Mesendoderm (in vitro differentiated cells): ENCODE measurements around the gene MMP14.
A peak's percentile ranks its signal among the peaks of the same experiment; 100 is the strongest.
"Not testable (repeated sequence)": the region's sequence is repeated elsewhere in the genome, so short reads cannot be mapped to it uniquely, and the experiment has no call there.

Experiments
- DNase-seq: peaks from one replicate; pipeline ENCODE4 v3.0.0; 2013
- H2AK5ac ChIP-seq: 2 replicates; pipeline ENCODE4 v1.6.1; 2013; ENCODE audit warnings: low read length, inconsistent platforms
- H2BK120ac ChIP-seq: 2 replicates; pipeline ENCODE4 v1.6.1; 2013; ENCODE audit warnings: low read depth, mild to moderate bottlenecking, low read length, moderate library complexity, mixed read lengths
- H2BK15ac ChIP-seq: replicated peaks from 2 replicates; pipeline ENCODE4 v1.6.1; 2013; ENCODE audit warnings: low read depth, mild to moderate bottlenecking, moderate library complexity
- H2BK5ac ChIP-seq: 2 replicates; pipeline ENCODE4 v1.6.1; 2013; ENCODE audit warnings: low read length, inconsistent platforms
- H3K18ac ChIP-seq: 2 replicates; pipeline ENCODE4 v1.6.1; 2013; ENCODE audit warnings: mild to moderate bottlenecking, low read length, mixed read lengths
- H3K23ac ChIP-seq: one replicate; pipeline ENCODE4 v1.6.1; 2013; ENCODE audit warnings: low read length
- H3K27ac ChIP-seq: 2 replicates; pipeline ENCODE4 v1.5.1; 2013; ENCODE audit warnings: low read depth, mild to moderate bottlenecking, inconsistent platforms, low read length, moderate library complexity
- H3K27me3 ChIP-seq: 2 replicates; pipeline ENCODE4 v1.6.1; 2013; ENCODE audit warnings: low read length, control low read depth, mild to moderate bottlenecking, inconsistent platforms; ENCODE audit not compliant: insufficient read depth, poor library complexity
- H3K36me3 ChIP-seq: 2 replicates; pipeline ENCODE4 v1.6.1; 2013; ENCODE audit warnings: low read length, inconsistent platforms; ENCODE audit not compliant: control insufficient read depth, insufficient read depth
- H3K4ac ChIP-seq: one replicate; pipeline ENCODE4 v1.6.1; 2013; ENCODE audit warnings: low read depth, mild to moderate bottlenecking, low read length, moderate library complexity
- H3K4me1 ChIP-seq: 2 replicates; pipeline ENCODE4 v1.6.1; 2013; ENCODE audit warnings: low read depth, low read length, inconsistent platforms; ENCODE audit not compliant: control insufficient read depth
- H3K4me2 ChIP-seq: 2 replicates; pipeline ENCODE4 v1.6.1; 2013; ENCODE audit warnings: low read length
- H3K4me3 ChIP-seq: 2 replicates; pipeline ENCODE4 v1.5.1; 2013; ENCODE audit warnings: mild to moderate bottlenecking, low read length
- H3K56ac ChIP-seq: one replicate; pipeline ENCODE4 v1.6.1; 2013; ENCODE audit warnings: low read length
- H3K79me1 ChIP-seq: 2 replicates; pipeline ENCODE4 v1.6.1; 2013; ENCODE audit warnings: low read length, inconsistent platforms
- H3K79me2 ChIP-seq: 2 replicates; pipeline ENCODE4 v1.6.1; 2013; ENCODE audit warnings: mild to moderate bottlenecking, low read length; ENCODE audit not compliant: control insufficient read depth, insufficient read depth
- H3K9ac ChIP-seq: 2 replicates; pipeline ENCODE4 v1.6.1; 2013; ENCODE audit warnings: low read length, inconsistent platforms
- H4K5ac ChIP-seq: one replicate; pipeline ENCODE4 v1.6.1; 2013; ENCODE audit warnings: low read length
- H4K8ac ChIP-seq: one replicate; pipeline ENCODE4 v1.6.1; 2013; ENCODE audit warnings: low read depth, mild to moderate bottlenecking, control low read depth, low read length, moderate library complexity
- WGBS: extraction: QIAGEN DNeasy Blood & Tissue Kit; methylation state at CpG from one replicate; pipeline ENCODE4 v1.1.7; 2013; ENCODE audit warnings: low lambda C conversion rate, missing lambda C conversion rate; ENCODE audit not compliant: insufficient coverage; ENCODE audit errors: extremely low coverage; 5-methylcytosine and 5-hydroxymethylcytosine counted together

MMP14 gene

GRCh38 chr14:22852940-22853767, 16.8 kb downstream of the MMP14 start:
- Histone ChIP-seq H3K4me1 (peaks cover 2% of the 10 kb centered on the region), H3K9ac (peak overlapping the region; percentile 62)

GRCh38 chr14:22854296-22854695, 17.9 kb downstream of the MMP14 start:
- not testable (repeated sequence) for H3K4me2 ChIP-seq, H3K23ac ChIP-seq, H3K9ac ChIP-seq, H3K56ac ChIP-seq, H2BK15ac ChIP-seq, H3K27me3 ChIP-seq, H2BK120ac ChIP-seq, H3K18ac ChIP-seq, H3K79me2 ChIP-seq, DNase-seq, H2AK5ac ChIP-seq, H3K36me3 ChIP-seq, H3K79me1 ChIP-seq, H3K27ac ChIP-seq, H4K8ac ChIP-seq, H2BK5ac ChIP-seq, H4K5ac ChIP-seq, H3K4me3 ChIP-seq, H3K4me1 ChIP-seq, H3K4ac ChIP-seq
- whole genome bisulfite sequencing: no CpG with 5 or more reads among the region's 11 CpGs

More at GRCh38 chr14:22852940-22853767, 16.8 kb downstream of the MMP14 start:
- no peak overlapping the region for H4K8ac ChIP-seq
- peak; percentile 89 for DNase-seq
- no peak overlapping the region for H2BK15ac ChIP-seq
- no peak overlapping the region for H2BK120ac ChIP-seq
- H3K56ac ChIP-seq: peak overlapping the region; percentile 77
- no peak overlapping the region for H3K27ac ChIP-seq
- H2BK5ac ChIP-seq: peak overlapping the region; percentile 8
- no peaks in the 10 kb centered on the region for H3K79me2 ChIP-seq
- no peaks in the 10 kb centered on the region for H3K27me3 ChIP-seq
- no peaks in the 10 kb centered on the region for H3K79me1 ChIP-seq
- H3K36me3 ChIP-seq: no peaks in the 10 kb centered on the region
- no peak overlapping the region for H2AK5ac ChIP-seq
- peak overlapping the region; percentile 89 for H3K4ac ChIP-seq
- no peak overlapping the region for H4K5ac ChIP-seq
- H3K18ac ChIP-seq: peak overlapping the region; percentile 35
- no peak overlapping the region for H3K4me3 ChIP-seq
- peak overlapping the region; percentile 19 for H3K4me2 ChIP-seq
- no CpG with 5 or more reads among the region's 20 CpGs for WGBS
- H3K23ac ChIP-seq: no peak overlapping the region

- no peak overlapping the region for H3K27ac ChIP-seq
Observed at GRCh38 chr14:22854963-22855724, 18.8 kb downstream of the MMP14 start.

GRCh38 chr14:22856428-22856827, 20.0 kb downstream of the MMP14 start:
- no peak overlapping the region for H2AK5ac ChIP-seq
- no peak for DNase-seq

More at GRCh38 chr14:22854963-22855724, 18.8 kb downstream of the MMP14 start:
- no peaks in the 10 kb centered on the region for H3K79me1 ChIP-seq
- H3K23ac ChIP-seq: no peak overlapping the region
- no peaks in the 10 kb centered on the region for H3K27me3 ChIP-seq
- H3K79me2 ChIP-seq: no peaks in the 10 kb centered on the region
- H2BK120ac ChIP-seq: no peak overlapping the region
- H3K9ac ChIP-seq: no peak overlapping the region
- no peaks in the 10 kb centered on the region for H3K36me3 ChIP-seq
- H3K18ac ChIP-seq: no peak overlapping the region
- H2BK5ac ChIP-seq: no peak overlapping the region
- H3K4me3 ChIP-seq: no peak overlapping the region
- H2AK5ac ChIP-seq: no peak overlapping the region
- no peaks in the 10 kb centered on the region for H3K4me1 ChIP-seq
- H3K56ac ChIP-seq: no peak overlapping the region
- DNase-seq: no peak
- H2BK15ac ChIP-seq: no peak overlapping the region
- no peak overlapping the region for H4K8ac ChIP-seq
- no peak overlapping the region for H3K4ac ChIP-seq
- no peak overlapping the region for H4K5ac ChIP-seq
- no CpG with 5 or more reads among the region's 8 CpGs for WGBS
- no peak overlapping the region for H3K4me2 ChIP-seq

GRCh38 chr14:22860377-22860776, 24.0 kb downstream of the MMP14 start:
- not testable (repeated sequence) for H3K36me3 ChIP-seq
- WGBS: no CpG with 5 or more reads among the region's 3 CpGs

More at GRCh38 chr14:22856428-22856827, 20.0 kb downstream of the MMP14 start:
- Histone ChIP-seq H3K27me3 (no peaks in the 10 kb centered on the region), H4K5ac (no peak overlapping the region), H3K36me3 (no peaks in the 10 kb centered on the region), H2BK15ac (no peak overlapping the region), H3K4me3 (no peak overlapping the region), H3K27ac (no peak overlapping the region), H3K4me1 (no peaks in the 10 kb centered on the region), H3K79me1 (no peaks in the 10 kb centered on the region), H4K8ac (no peak overlapping the region), H3K4ac (no peak overlapping the region), H3K18ac (no peak overlapping the region), H3K79me2 (no peaks in the 10 kb centered on the region), H3K4me2 (no peak overlapping the region), H3K9ac (no peak overlapping the region), H3K56ac (no peak overlapping the region), H2BK5ac (no peak overlapping the region), H3K23ac (no peak overlapping the region), H2BK120ac (no peak overlapping the region)
- no CpG with 5 or more reads among the region's 5 CpGs for WGBS

More at GRCh38 chr14:22860377-22860776, 24.0 kb downstream of the MMP14 start:
- not testable (repeated sequence) for H3K79me1 ChIP-seq, H4K8ac ChIP-seq, H2AK5ac ChIP-seq, DNase-seq, H3K27me3 ChIP-seq, H3K79me2 ChIP-seq, H3K56ac ChIP-seq, H3K4me1 ChIP-seq, H2BK120ac ChIP-seq, H3K9ac ChIP-seq, H4K5ac ChIP-seq, H3K4ac ChIP-seq, H2BK15ac ChIP-seq, H3K18ac ChIP-seq, H3K4me3 ChIP-seq, H3K27ac ChIP-seq, H3K23ac ChIP-seq, H2BK5ac ChIP-seq, H3K4me2 ChIP-seq
